K562 (cell line): ENCODE measurements around the gene PFN3. TPM values are rescaled to one million over a fixed set of nuclear protein-coding genes. Genes with fewer than 3 reads are reported as not detected.

Source experiments
- BACH1 ChIP-seq: fragments of 200-800 bp; sonication (Bioruptor generic); IDR thresholded peaks from 2 replicates; pipeline ENCODE4 v1.6.1; 2016; ENCODE audit warnings: missing genetic modification characterization, missing compliant biosample characterization
- KLF13 ChIP-seq: fragments of 450-650 bp; IDR thresholded peaks from 2 replicates; pipeline ENCODE4 v1.6.1; 2016; ENCODE audit warnings: missing genetic modification characterization, low read depth, mild to moderate bottlenecking, missing compliant biosample characterization, moderate library complexity, borderline replicate concordance
- MYC ChIP-seq, 2 experiments: fragments of 250-450 bp in 1 of 2; sonication (Bioruptor Pico) in 1 of 2; IDR thresholded peaks; 2 replicates each; pipeline versions ENCODE4 v1.5.1 to v1.6.1; 2012 to 2021; ENCODE audit warnings: low read depth in 2 of 2, borderline replicate concordance in 1 of 2, improper control_type of control experiment in 1 of 2, low read length in 1 of 2, mild to moderate bottlenecking in 1 of 2, moderate library complexity in 1 of 2
- PML ChIP-seq: IDR thresholded peaks from 2 replicates; pipeline ENCODE4 v1.6.1; 2012; ENCODE audit warnings: low read length, inconsistent platforms
- POLR2H ChIP-seq: IDR thresholded peaks from 2 replicates; pipeline ENCODE4 v1.6.1; 2016; ENCODE audit warnings: missing genetic modification characterization, low read depth, mild to moderate bottlenecking, control low read depth, missing compliant biosample characterization, moderate library complexity
- RBM15 ChIP-seq: fragments of 200-400 bp; formaldehyde crosslinking; IDR thresholded peaks from 2 replicates; pipeline ENCODE4 v1.6.1; 2018; ENCODE audit warnings: mild to moderate bottlenecking, low read length, moderate library complexity; ENCODE audit not compliant: insufficient read depth
- TEAD2 ChIP-seq: fragments of 450-650 bp; IDR thresholded peaks from 2 replicates; pipeline ENCODE4 v1.6.1; 2016; ENCODE audit warnings: missing genetic modification characterization, control low read depth, missing compliant biosample characterization
- ZNF324 ChIP-seq: fragments of 250-450 bp; sonication (Bioruptor Pico); IDR thresholded peaks from 2 replicates; pipeline ENCODE4 v1.4.0; 2020; ENCODE audit warnings: mild to moderate bottlenecking
- polyA plus RNA-seq, 8 experiments: library from polyadenylated mRNA; depleted of rRNA in 4 of 8; stranded (reverse) in 5 of 8; unstranded in 3 of 8; fragments of >200 nt; fragmentation: Nextera tagmentation in 2 of 8; fragmentation: Illumina TruSeq in 1 of 8; extraction: Ambion mirVana in 2 of 8; extraction: Trizol in 1 of 8; gene quantifications; 2 replicates each; pipeline versions ENCODE4 v1.2.1 to v1.2.3, GENCODE V29; 2011 to 2014; ENCODE audit warnings: inconsistent platforms in 1 of 8, missing spikeins in 1 of 8
- total RNA-seq, 7 experiments: library from RNA; depleted of rRNA in 6 of 7; stranded (reverse); fragments of >200 nt in 6 of 7; fragmentation: Illumina TruSeq in 2 of 7; extraction: Trizol in 2 of 7; gene quantifications; 2 replicates each; pipeline versions ENCODE4 v1.2.1 to v1.2.3, GENCODE V29; 2011 to 2021; ENCODE audit warnings: low replicate concordance in 1 of 7
- TF ChIP-seq, protein P1 (sequence below): fragments of 250-450 bp; sonication (Bioruptor Pico); IDR thresholded peaks from 2 replicates; pipeline ENCODE4 v1.8.0; 2022; ENCODE audit warnings: inconsistent platforms, mild to moderate bottlenecking, moderate library complexity, borderline replicate concordance
- TF ChIP-seq, protein P2 (sequence below), 2 experiments: fragments of 450-650 bp; IDR thresholded peaks; 2 replicates each; pipeline ENCODE4 v1.6.1; 2018; ENCODE audit warnings: mild to moderate bottlenecking in 2 of 2, low read depth in 1 of 2; ENCODE audit not compliant: partially characterized antibody in 2 of 2
- TF ChIP-seq, protein P3 (sequence below): sonication (generic); formaldehyde crosslinking; IDR thresholded peaks from 2 replicates; pipeline ENCODE4 v1.8.0; 2023; ENCODE audit warnings: missing genetic modification reagents, mild to moderate bottlenecking, borderline replicate concordance

PFN3 gene
- total and polyA plus RNA-seq, 9 of the 15 experiments (the other 6 are each of a cell fraction or from before 2014, with no cell fraction given): not detected

DNA sequence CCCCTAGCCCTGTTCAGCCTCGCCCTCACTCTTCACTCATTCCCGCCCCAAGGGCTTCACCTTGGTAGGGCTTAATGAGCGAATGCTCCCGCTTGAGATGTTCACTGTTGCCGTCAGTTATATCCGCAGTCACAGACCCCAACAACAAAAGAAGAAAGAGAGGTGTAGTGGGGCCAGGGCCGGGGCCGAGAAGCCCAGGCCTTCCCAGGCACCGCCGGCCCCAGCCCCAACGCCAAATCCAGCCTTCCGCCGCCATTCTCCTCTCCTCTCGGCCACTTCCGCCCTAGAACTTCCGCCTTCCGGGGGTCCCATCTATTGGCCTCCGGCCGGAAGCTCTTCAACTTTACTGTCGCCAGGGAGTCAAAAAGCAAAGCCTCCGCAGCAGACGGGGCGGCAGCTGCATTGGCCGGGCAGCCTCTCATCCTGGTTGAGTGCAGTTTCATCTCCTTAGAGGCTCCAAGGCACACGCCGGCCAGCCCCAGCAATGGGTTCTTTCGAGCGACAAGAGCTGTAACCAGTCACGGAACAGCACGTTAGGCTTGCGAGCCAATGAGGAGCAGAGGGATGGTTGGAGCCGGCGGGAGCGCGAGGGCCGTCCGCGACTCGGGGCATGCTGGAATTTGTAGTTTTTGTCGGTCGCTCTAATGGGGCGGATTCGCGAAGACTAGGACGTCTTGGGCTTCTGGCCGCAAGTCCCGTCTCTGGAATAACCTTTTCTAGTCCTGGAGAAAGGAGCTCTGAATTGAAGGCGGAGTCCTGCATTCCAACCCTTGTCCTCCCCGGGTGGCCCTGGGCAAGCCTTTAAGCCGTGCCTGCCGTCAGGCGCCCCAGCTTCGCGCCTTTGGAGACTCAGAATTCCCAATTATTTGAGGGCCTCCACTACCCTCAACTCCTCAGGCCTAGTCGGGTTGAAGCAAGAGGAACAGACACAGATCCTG lies 48.8 kb downstream of the PFN3 start, which contains the start of gene LMAN2 (continued):
- TF ChIP-seq KLF13 (tag) (peak; percentile 23; the same call in 1 of the 2 replicates), MYC (IDR thresholded peaks at IDR 0.05; ENCODE audit: low read depth, low read length) (no peak; the same call in 1 of the 2 replicates), MYC (CRISPR knock-in tag; IDR thresholded peaks at IDR 0.05; ENCODE audit: borderline replicate concordance, low read depth) (peak; percentile 76; the same call in 1 of the 2 replicates), BACH1 (no peak), RBM15 (no peak), ZNF324 (CRISPR knock-in tag) (no peak), PML (peak; percentile 86), POLR2H (no peak), TEAD2 (tag) (no peak)
- TF ChIP-seq, protein P1, sequence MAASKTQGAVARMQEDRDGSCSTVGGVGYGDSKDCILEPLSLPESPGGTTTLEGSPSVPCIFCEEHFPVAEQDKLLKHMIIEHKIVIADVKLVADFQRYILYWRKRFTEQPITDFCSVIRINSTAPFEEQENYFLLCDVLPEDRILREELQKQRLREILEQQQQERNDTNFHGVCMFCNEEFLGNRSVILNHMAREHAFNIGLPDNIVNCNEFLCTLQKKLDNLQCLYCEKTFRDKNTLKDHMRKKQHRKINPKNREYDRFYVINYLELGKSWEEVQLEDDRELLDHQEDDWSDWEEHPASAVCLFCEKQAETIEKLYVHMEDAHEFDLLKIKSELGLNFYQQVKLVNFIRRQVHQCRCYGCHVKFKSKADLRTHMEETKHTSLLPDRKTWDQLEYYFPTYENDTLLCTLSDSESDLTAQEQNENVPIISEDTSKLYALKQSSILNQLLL (CRISPR knock-in tag): no peak
- TF ChIP-seq, protein P2, sequence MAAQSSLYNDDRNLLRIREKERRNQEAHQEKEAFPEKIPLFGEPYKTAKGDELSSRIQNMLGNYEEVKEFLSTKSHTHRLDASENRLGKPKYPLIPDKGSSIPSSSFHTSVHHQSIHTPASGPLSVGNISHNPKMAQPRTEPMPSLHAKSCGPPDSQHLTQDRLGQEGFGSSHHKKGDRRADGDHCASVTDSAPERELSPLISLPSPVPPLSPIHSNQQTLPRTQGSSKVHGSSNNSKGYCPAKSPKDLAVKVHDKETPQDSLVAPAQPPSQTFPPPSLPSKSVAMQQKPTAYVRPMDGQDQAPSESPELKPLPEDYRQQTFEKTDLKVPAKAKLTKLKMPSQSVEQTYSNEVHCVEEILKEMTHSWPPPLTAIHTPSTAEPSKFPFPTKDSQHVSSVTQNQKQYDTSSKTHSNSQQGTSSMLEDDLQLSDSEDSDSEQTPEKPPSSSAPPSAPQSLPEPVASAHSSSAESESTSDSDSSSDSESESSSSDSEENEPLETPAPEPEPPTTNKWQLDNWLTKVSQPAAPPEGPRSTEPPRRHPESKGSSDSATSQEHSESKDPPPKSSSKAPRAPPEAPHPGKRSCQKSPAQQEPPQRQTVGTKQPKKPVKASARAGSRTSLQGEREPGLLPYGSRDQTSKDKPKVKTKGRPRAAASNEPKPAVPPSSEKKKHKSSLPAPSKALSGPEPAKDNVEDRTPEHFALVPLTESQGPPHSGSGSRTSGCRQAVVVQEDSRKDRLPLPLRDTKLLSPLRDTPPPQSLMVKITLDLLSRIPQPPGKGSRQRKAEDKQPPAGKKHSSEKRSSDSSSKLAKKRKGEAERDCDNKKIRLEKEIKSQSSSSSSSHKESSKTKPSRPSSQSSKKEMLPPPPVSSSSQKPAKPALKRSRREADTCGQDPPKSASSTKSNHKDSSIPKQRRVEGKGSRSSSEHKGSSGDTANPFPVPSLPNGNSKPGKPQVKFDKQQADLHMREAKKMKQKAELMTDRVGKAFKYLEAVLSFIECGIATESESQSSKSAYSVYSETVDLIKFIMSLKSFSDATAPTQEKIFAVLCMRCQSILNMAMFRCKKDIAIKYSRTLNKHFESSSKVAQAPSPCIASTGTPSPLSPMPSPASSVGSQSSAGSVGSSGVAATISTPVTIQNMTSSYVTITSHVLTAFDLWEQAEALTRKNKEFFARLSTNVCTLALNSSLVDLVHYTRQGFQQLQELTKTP (IDR thresholded peaks at IDR 0.05; ENCODE audit: low read depth in 1 of 2, partially characterized antibody in 2 of 2): peak; percentile 85 to 93
- TF ChIP-seq, protein P3, sequence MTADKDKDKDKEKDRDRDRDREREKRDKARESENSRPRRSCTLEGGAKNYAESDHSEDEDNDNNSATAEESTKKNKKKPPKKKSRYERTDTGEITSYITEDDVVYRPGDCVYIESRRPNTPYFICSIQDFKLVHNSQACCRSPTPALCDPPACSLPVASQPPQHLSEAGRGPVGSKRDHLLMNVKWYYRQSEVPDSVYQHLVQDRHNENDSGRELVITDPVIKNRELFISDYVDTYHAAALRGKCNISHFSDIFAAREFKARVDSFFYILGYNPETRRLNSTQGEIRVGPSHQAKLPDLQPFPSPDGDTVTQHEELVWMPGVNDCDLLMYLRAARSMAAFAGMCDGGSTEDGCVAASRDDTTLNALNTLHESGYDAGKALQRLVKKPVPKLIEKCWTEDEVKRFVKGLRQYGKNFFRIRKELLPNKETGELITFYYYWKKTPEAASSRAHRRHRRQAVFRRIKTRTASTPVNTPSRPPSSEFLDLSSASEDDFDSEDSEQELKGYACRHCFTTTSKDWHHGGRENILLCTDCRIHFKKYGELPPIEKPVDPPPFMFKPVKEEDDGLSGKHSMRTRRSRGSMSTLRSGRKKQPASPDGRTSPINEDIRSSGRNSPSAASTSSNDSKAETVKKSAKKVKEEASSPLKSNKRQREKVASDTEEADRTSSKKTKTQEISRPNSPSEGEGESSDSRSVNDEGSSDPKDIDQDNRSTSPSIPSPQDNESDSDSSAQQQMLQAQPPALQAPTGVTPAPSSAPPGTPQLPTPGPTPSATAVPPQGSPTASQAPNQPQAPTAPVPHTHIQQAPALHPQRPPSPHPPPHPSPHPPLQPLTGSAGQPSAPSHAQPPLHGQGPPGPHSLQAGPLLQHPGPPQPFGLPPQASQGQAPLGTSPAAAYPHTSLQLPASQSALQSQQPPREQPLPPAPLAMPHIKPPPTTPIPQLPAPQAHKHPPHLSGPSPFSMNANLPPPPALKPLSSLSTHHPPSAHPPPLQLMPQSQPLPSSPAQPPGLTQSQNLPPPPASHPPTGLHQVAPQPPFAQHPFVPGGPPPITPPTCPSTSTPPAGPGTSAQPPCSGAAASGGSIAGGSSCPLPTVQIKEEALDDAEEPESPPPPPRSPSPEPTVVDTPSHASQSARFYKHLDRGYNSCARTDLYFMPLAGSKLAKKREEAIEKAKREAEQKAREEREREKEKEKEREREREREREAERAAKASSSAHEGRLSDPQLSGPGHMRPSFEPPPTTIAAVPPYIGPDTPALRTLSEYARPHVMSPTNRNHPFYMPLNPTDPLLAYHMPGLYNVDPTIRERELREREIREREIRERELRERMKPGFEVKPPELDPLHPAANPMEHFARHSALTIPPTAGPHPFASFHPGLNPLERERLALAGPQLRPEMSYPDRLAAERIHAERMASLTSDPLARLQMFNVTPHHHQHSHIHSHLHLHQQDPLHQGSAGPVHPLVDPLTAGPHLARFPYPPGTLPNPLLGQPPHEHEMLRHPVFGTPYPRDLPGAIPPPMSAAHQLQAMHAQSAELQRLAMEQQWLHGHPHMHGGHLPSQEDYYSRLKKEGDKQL (CRISPR knock-in tag): no peak
